Transverse colon (tissue), 3 donors: Measurements from ENCODE around the gene RRAGD.

Source experiments
- POLR2A ChIP-seq: fragments of 450-650 bp; IDR thresholded peaks from one replicate; pipeline ENCODE4 v1.6.1; 2016; ENCODE audit warnings: antibody characterized with exemption, mild to moderate bottlenecking, moderate library complexity
- TF ChIP-seq, protein P1 (sequence below), 5 experiments: fragments of 200-600 bp in 3 of 5; fragments of 450-650 bp in 2 of 5; sonication (generic) in 3 of 5; IDR thresholded peaks; 1 replicate in 2 of 5; 2 replicates in 3 of 5; pipeline ENCODE4 v1.5.1; 2016 to 2017; ENCODE audit warnings: antibody characterized with exemption in 5 of 5, inconsistent platforms in 3 of 5, mild to moderate bottlenecking in 2 of 5, moderate library complexity in 1 of 5

DNA sequence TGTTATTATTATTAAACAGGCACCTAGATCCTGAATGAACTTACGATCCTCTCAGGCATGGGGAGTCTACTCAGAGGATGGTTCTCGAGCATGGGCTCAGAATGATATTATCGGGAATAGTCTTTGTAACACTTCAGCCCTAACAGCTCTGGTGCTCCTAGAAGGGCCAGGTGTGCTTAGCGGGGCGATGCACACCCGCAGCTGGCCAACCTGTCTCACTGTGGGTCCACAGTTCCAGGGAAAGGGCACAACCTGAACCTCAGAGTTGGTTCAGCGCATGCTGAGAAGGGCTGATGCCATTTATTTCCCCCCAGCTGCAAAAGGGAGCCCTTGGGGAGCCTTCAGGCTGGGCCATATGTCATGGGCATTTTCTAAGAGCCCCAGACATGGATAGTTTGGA is 26.2 kb downstream of the RRAGD start:
- TF ChIP-seq POLR2A: no peak
- TF ChIP-seq, protein P1, sequence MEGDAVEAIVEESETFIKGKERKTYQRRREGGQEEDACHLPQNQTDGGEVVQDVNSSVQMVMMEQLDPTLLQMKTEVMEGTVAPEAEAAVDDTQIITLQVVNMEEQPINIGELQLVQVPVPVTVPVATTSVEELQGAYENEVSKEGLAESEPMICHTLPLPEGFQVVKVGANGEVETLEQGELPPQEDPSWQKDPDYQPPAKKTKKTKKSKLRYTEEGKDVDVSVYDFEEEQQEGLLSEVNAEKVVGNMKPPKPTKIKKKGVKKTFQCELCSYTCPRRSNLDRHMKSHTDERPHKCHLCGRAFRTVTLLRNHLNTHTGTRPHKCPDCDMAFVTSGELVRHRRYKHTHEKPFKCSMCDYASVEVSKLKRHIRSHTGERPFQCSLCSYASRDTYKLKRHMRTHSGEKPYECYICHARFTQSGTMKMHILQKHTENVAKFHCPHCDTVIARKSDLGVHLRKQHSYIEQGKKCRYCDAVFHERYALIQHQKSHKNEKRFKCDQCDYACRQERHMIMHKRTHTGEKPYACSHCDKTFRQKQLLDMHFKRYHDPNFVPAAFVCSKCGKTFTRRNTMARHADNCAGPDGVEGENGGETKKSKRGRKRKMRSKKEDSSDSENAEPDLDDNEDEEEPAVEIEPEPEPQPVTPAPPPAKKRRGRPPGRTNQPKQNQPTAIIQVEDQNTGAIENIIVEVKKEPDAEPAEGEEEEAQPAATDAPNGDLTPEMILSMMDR (IDR thresholded peaks at IDR 0.05): no peak
